ENCODE results near the gene MROH2A.

The MROH2A gene

DNA sequence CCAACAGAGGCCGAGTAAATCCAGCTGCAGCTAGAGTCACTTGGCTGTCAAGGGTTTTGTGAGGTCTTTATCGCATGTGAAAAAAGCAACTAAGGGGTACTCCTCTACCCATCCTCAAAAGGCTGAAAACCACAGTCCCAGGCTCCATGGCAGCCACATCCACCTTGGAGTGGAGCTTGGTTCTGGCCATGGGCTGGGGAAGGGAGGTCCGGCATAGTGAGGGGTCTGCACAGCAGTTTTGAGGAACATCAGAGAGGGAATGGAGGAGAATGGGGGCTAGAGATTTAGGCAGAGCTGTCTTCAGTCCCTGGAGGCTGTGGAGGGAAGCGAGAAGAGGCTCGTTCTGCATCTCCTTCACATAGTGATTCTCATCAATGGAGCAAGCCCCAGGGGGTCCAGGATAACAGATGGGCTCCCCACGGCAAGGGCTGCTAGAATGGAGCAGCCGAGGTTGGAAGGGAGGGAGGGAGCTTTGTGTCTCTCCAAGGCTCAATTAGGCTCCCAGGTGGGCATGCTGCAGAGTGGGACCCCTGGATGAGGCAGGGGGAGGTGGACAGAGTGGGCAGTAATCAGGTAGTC, 21.0 kb downstream of the MROH2A start:
- Histone ChIP-seq H3K4me2 (ENCODE audit: low read length) (no peak overlapping the region), H3K27ac (ENCODE audit: low read length) (no peak overlapping the region), H3K4me1 (ENCODE audit: low read length) (no peaks in the 10 kb centered on the region), H3K9me3 (ENCODE audit: insufficient read depth, low read length) (no peaks in the 10 kb centered on the region), H4K20me1 (ENCODE audit: insufficient read depth, low read length) (no peaks in the 10 kb centered on the region), H3K9ac (ENCODE audit: low read length) (no peak overlapping the region), H3K27me3 (ENCODE audit: low read depth, low read length) (no peaks in the 10 kb centered on the region), H3K36me3 (replicated peaks; ENCODE audit: low read depth, low read length) (no peaks in the 10 kb centered on the region), H3K79me2 (ENCODE audit: low read length) (no peaks in the 10 kb centered on the region), H2AFZ (ENCODE audit: low read depth, low read length) (no peak overlapping the region), H3K4me3 (ENCODE audit: low read length) (no peak overlapping the region)
- TF ChIP-seq, protein P1, sequence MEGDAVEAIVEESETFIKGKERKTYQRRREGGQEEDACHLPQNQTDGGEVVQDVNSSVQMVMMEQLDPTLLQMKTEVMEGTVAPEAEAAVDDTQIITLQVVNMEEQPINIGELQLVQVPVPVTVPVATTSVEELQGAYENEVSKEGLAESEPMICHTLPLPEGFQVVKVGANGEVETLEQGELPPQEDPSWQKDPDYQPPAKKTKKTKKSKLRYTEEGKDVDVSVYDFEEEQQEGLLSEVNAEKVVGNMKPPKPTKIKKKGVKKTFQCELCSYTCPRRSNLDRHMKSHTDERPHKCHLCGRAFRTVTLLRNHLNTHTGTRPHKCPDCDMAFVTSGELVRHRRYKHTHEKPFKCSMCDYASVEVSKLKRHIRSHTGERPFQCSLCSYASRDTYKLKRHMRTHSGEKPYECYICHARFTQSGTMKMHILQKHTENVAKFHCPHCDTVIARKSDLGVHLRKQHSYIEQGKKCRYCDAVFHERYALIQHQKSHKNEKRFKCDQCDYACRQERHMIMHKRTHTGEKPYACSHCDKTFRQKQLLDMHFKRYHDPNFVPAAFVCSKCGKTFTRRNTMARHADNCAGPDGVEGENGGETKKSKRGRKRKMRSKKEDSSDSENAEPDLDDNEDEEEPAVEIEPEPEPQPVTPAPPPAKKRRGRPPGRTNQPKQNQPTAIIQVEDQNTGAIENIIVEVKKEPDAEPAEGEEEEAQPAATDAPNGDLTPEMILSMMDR (IDR thresholded peaks at IDR 0.05; ENCODE audit: low read depth, low read length): no peak
- no peak for TF ChIP-seq EZH2phosphoT487 (IDR thresholded peaks at IDR 0.05; ENCODE audit: low read depth)

DNA sequence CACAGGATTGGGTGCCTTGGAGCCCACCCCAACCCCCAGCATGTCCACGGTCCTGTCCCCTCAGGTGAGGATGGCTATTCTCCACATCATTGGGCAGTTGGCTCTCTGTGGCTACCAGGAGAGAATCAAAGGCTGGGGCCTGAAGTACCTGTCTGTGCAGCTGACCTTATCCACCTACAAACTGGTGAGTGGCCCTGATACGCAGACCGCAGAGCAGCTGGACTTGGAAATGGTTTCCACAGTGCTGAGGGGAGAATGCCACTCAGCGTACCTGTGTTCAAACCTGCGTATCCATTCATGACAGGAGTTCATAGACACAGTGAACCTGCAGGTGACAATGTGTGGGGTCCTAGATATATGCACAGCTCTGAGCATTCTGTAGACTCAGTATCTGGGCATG, 21.6 kb downstream of the MROH2A start:
- Histone ChIP-seq H3K27ac (ENCODE audit: low read length) (no peak overlapping the region), H3K36me3 (replicated peaks; ENCODE audit: low read depth, low read length) (no peaks in the 10 kb centered on the region), H3K4me3 (ENCODE audit: low read length) (no peak overlapping the region), H4K20me1 (ENCODE audit: insufficient read depth, low read length) (no peaks in the 10 kb centered on the region), H3K79me2 (ENCODE audit: low read length) (no peaks in the 10 kb centered on the region), H3K4me2 (ENCODE audit: low read length) (no peak overlapping the region), H3K9ac (ENCODE audit: low read length) (no peak overlapping the region), H3K9me3 (ENCODE audit: insufficient read depth, low read length) (no peaks in the 10 kb centered on the region), H2AFZ (ENCODE audit: low read depth, low read length) (no peak overlapping the region), H3K27me3 (ENCODE audit: low read depth, low read length) (no peaks in the 10 kb centered on the region), H3K4me1 (ENCODE audit: low read length) (no peaks in the 10 kb centered on the region)
- TF ChIP-seq EZH2phosphoT487 (IDR thresholded peaks at IDR 0.05; ENCODE audit: low read depth): no peak
- TF ChIP-seq, protein P1 (IDR thresholded peaks at IDR 0.05; ENCODE audit: low read depth, low read length): no peak

DNA sequence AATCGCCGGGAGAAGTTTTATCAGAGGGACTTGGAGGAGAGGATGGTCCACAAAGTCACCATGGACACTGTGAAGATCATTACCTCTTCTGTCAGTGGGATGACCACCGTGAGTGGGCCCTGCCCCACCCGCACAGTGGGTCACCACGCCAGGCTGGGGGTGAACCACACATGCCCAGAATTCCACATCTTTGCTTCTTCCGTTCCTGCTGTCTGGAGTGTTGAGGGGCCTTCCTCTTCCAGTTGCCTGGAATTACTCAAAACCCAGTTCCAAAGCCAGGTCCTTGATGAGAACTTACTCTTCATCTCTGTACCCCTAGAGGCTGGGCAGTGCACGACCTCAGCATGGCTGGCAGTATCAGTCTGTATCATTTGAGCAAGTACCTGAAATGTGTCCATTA, 22.1 kb downstream of the MROH2A start:
- Histone ChIP-seq H3K9me3 (ENCODE audit: insufficient read depth, low read length) (no peaks in the 10 kb centered on the region), H3K4me1 (ENCODE audit: low read length) (no peaks in the 10 kb centered on the region), H3K4me2 (ENCODE audit: low read length) (no peak overlapping the region), H3K9ac (ENCODE audit: low read length) (no peak overlapping the region), H3K27me3 (ENCODE audit: low read depth, low read length) (no peaks in the 10 kb centered on the region), H3K27ac (ENCODE audit: low read length) (no peak overlapping the region), H3K36me3 (replicated peaks; ENCODE audit: low read depth, low read length) (no peaks in the 10 kb centered on the region), H2AFZ (ENCODE audit: low read depth, low read length) (no peak overlapping the region), H3K4me3 (ENCODE audit: low read length) (no peak overlapping the region), H3K79me2 (ENCODE audit: low read length) (no peaks in the 10 kb centered on the region), H4K20me1 (ENCODE audit: insufficient read depth, low read length) (no peaks in the 10 kb centered on the region)
- TF ChIP-seq, protein P1 (IDR thresholded peaks at IDR 0.05; ENCODE audit: low read depth, low read length): no peak
- no peak for TF ChIP-seq EZH2phosphoT487 (IDR thresholded peaks at IDR 0.05; ENCODE audit: low read depth)

DNA sequence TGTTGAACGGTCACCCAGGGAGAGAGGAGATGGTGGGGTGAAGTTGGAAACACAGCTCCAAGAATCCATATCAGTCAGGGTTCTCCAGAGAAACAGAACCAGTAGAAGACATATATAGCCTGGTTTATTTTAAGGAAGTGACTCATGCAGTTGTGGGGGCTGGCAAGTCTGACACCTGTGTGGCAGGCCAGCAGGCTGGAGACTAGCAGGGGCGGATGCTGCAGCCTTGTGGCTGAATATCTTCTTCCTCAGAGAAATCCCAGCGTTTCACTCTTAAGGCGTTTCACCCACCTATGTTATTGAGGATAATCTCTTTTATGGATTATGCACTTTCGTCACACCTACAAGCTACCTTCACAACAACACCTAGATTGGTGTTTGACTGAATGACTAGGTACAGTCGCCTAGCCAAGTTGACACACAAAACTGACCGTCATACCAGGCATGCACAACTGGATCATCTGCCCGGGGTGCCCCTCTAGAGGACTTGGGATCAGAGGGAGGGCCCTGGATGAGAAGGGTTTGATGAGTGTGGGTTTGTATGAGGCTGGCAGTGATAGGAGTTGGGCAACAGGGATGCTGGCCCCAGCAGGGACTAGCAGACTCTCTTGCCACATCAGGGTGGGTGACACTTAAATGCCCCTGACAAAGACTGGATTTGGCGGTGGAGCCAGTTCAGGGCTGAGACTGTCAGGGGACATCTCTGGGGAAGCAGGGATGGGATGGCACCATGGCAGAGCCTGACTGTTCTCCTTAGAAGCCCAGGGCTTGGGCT, 23.4 kb downstream of the MROH2A start:
- H3K4me1 ChIP-seq (ENCODE audit: low read length): no peaks in the 10 kb centered on the region
- H3K79me2 ChIP-seq (ENCODE audit: low read length): no peaks in the 10 kb centered on the region
- no peaks in the 10 kb centered on the region for H3K27me3 ChIP-seq (ENCODE audit: low read depth, low read length)
- no peak overlapping the region for H3K4me2 ChIP-seq (ENCODE audit: low read length)
- H3K36me3 ChIP-seq (replicated peaks; ENCODE audit: low read depth, low read length): no peaks in the 10 kb centered on the region
- H2AFZ ChIP-seq (ENCODE audit: low read depth, low read length): no peak overlapping the region
- no peak overlapping the region for H3K27ac ChIP-seq (ENCODE audit: low read length)
- no peaks in the 10 kb centered on the region for H4K20me1 ChIP-seq (ENCODE audit: insufficient read depth, low read length)
- no peak for TF ChIP-seq EZH2phosphoT487 (IDR thresholded peaks at IDR 0.05; ENCODE audit: low read depth)
- TF ChIP-seq, protein P1 (IDR thresholded peaks at IDR 0.05; ENCODE audit: low read depth, low read length): no peak
- no peaks in the 10 kb centered on the region for H3K9me3 ChIP-seq (ENCODE audit: insufficient read depth, low read length)
- H3K4me3 ChIP-seq (ENCODE audit: low read length): no peak overlapping the region
- H3K9ac ChIP-seq (ENCODE audit: low read length): no peak overlapping the region
